Neural cell (in vitro differentiated cells): ENCODE data around the gene AKAP6.

Experiments used
- EP300 ChIP-seq: fragments of 450-650 bp; conservative IDR thresholded peaks from 2 replicates; pipeline ENCODE4 v1.6.1; 2014; ENCODE audit warnings: antibody characterized with exemption, mild to moderate bottlenecking, moderate library complexity; ENCODE audit not compliant: poor library complexity, severe bottlenecking
- EZH2 ChIP-seq: fragments of 200-600, 300-800 bp; shearing (Covaris generic), sonication (generic); IDR thresholded peaks from 2 replicates; pipeline ENCODE4 v1.6.1; 2014; ENCODE audit warnings: antibody characterized with exemption, low read length, borderline replicate concordance, mild to moderate bottlenecking; ENCODE audit not compliant: insufficient read depth, poor library complexity, severe bottlenecking
- MXI1 ChIP-seq: fragments of 450-650 bp; conservative IDR thresholded peaks from 2 replicates; pipeline ENCODE4 v1.6.1; 2014; ENCODE audit warnings: antibody characterized with exemption, mild to moderate bottlenecking; ENCODE audit not compliant: poor library complexity, severe bottlenecking
- POLR2AphosphoS5 ChIP-seq: IDR thresholded peaks from 2 replicates; pipeline ENCODE4 v1.6.1; 2012
- RAD21 ChIP-seq: fragments of 450-650 bp; conservative IDR thresholded peaks from 2 replicates; pipeline ENCODE4 v1.6.1; 2014; ENCODE audit warnings: antibody characterized with exemption, mild to moderate bottlenecking, moderate library complexity
- TF ChIP-seq, protein P1 (sequence below): fragments of 450-650 bp; IDR thresholded peaks from 2 replicates; pipeline ENCODE4 v1.5.1; 2014; ENCODE audit warnings: antibody characterized with exemption, mild to moderate bottlenecking, moderate library complexity; ENCODE audit not compliant: poor library complexity, severe bottlenecking
- TF ChIP-seq, protein P2 (sequence below): IDR thresholded peaks from 2 replicates; pipeline ENCODE4 v1.6.1; 2012; ENCODE audit warnings: borderline replicate concordance

DNA sequence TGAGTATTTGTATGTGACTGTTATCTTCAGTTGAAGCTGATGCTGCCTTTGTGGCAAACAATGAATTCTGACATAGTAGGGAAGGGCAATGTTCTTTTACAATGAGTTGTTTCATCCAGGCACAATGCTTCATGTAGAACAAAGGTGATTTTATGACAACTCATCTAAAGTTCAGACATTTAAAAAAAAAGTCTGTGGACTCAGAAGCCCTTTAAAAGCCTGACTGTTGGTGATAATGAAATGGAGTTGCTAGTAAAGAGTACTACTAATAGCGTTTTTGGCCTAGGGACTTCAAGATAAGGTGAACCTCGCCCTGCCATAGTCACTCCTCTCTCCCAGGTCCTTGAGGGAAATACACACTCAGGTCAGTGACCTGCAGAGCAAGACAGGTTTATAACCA, 105.1 kb downstream of the AKAP6 start:
- TF ChIP-seq EP300 (no peak), EZH2 (no peak), POLR2AphosphoS5 (no peak), RAD21 (no peak), MXI1 (no peak)
- TF ChIP-seq, protein P1, sequence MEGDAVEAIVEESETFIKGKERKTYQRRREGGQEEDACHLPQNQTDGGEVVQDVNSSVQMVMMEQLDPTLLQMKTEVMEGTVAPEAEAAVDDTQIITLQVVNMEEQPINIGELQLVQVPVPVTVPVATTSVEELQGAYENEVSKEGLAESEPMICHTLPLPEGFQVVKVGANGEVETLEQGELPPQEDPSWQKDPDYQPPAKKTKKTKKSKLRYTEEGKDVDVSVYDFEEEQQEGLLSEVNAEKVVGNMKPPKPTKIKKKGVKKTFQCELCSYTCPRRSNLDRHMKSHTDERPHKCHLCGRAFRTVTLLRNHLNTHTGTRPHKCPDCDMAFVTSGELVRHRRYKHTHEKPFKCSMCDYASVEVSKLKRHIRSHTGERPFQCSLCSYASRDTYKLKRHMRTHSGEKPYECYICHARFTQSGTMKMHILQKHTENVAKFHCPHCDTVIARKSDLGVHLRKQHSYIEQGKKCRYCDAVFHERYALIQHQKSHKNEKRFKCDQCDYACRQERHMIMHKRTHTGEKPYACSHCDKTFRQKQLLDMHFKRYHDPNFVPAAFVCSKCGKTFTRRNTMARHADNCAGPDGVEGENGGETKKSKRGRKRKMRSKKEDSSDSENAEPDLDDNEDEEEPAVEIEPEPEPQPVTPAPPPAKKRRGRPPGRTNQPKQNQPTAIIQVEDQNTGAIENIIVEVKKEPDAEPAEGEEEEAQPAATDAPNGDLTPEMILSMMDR: no peak
- TF ChIP-seq, protein P2, sequence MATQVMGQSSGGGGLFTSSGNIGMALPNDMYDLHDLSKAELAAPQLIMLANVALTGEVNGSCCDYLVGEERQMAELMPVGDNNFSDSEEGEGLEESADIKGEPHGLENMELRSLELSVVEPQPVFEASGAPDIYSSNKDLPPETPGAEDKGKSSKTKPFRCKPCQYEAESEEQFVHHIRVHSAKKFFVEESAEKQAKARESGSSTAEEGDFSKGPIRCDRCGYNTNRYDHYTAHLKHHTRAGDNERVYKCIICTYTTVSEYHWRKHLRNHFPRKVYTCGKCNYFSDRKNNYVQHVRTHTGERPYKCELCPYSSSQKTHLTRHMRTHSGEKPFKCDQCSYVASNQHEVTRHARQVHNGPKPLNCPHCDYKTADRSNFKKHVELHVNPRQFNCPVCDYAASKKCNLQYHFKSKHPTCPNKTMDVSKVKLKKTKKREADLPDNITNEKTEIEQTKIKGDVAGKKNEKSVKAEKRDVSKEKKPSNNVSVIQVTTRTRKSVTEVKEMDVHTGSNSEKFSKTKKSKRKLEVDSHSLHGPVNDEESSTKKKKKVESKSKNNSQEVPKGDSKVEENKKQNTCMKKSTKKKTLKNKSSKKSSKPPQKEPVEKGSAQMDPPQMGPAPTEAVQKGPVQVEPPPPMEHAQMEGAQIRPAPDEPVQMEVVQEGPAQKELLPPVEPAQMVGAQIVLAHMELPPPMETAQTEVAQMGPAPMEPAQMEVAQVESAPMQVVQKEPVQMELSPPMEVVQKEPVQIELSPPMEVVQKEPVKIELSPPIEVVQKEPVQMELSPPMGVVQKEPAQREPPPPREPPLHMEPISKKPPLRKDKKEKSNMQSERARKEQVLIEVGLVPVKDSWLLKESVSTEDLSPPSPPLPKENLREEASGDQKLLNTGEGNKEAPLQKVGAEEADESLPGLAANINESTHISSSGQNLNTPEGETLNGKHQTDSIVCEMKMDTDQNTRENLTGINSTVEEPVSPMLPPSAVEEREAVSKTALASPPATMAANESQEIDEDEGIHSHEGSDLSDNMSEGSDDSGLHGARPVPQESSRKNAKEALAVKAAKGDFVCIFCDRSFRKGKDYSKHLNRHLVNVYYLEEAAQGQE: no peak
